Ovary (tissue), 3 donors: ENCODE measurements around the gene CPS1.

Experiments used
- EP300 ChIP-seq: sonication (generic); formaldehyde crosslinking; IDR thresholded peaks from one replicate; pipeline ENCODE4 v1.6.1; 2017; ENCODE audit warnings: antibody characterized with exemption
- POLR2A ChIP-seq: fragments of 450-650 bp; IDR thresholded peaks from one replicate; pipeline ENCODE4 v1.6.1; 2017; ENCODE audit warnings: antibody characterized with exemption, mild to moderate bottlenecking, moderate library complexity
- TF ChIP-seq, protein P1 (sequence below), 3 donors: fragments of 450-650 bp in 2 of 3; fragments of 200-600 bp in 1 of 3; IDR thresholded peaks; one replicate each; pipeline versions ENCODE4 v1.5.1 to v1.8.0; 2016 to 2022; ENCODE audit warnings: antibody characterized with exemption in 3 of 3, mild to moderate bottlenecking in 1 of 3
- donor health status: DM: no; HTN: no; CAD: no.

DNA sequence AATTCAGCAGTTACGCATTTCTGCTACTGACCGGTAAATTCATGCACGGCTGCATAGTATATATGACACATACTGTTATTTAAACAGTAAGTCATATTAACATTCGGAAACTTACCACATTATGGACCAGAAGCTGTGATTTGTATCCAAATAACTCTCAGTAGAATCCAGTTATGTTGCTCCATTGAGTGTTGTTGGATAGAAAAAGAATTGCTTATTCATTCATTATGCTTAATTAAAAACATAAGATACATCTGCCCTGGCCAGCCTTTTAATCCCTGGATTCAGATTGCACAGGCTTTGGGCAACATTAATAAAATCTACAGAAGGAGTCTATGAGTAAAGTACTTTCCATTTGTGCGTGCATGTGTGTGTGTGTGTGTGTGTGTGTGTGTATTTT lies 111.3 kb downstream of the CPS1 start:
- TF ChIP-seq POLR2A (no peak), EP300 (no peak)
- TF ChIP-seq, protein P1, sequence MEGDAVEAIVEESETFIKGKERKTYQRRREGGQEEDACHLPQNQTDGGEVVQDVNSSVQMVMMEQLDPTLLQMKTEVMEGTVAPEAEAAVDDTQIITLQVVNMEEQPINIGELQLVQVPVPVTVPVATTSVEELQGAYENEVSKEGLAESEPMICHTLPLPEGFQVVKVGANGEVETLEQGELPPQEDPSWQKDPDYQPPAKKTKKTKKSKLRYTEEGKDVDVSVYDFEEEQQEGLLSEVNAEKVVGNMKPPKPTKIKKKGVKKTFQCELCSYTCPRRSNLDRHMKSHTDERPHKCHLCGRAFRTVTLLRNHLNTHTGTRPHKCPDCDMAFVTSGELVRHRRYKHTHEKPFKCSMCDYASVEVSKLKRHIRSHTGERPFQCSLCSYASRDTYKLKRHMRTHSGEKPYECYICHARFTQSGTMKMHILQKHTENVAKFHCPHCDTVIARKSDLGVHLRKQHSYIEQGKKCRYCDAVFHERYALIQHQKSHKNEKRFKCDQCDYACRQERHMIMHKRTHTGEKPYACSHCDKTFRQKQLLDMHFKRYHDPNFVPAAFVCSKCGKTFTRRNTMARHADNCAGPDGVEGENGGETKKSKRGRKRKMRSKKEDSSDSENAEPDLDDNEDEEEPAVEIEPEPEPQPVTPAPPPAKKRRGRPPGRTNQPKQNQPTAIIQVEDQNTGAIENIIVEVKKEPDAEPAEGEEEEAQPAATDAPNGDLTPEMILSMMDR (IDR thresholded peaks at IDR 0.05), result no peak
